HepG2 (cell line): Measurements from ENCODE around the gene CTSW. TPM values are rescaled to one million over a fixed set of nuclear protein-coding genes. Genes with fewer than 3 reads are reported as not detected.

Source experiments
- DRAP1 ChIP-seq: IDR thresholded peaks from 2 replicates; pipeline ENCODE4 v1.6.1; 2016; ENCODE audit warnings: missing genetic modification reagents, missing compliant biosample characterization
- KDM2A ChIP-seq: sonication (generic); formaldehyde crosslinking; IDR thresholded peaks from 2 replicates; pipeline ENCODE4 v1.4.0; 2020; ENCODE audit warnings: low read depth, missing genetic modification reagents, borderline replicate concordance
- MEIS2 ChIP-seq: sonication (generic); formaldehyde crosslinking; IDR thresholded peaks from 2 replicates; pipeline ENCODE4 v1.9.0; 2021; ENCODE audit warnings: mild to moderate bottlenecking, missing genetic modification reagents
- NR1H2 ChIP-seq: sonication (generic); formaldehyde crosslinking; IDR thresholded peaks from 2 replicates; pipeline ENCODE4 v1.8.1; 2022; ENCODE audit warnings: low read depth, missing genetic modification reagents, borderline replicate concordance
- RBM39 ChIP-seq: fragments of 200-400 bp; formaldehyde crosslinking; IDR thresholded peaks from one replicate; pipeline ENCODE4 v1.6.1; 2018; ENCODE audit warnings: antibody characterized with exemption, mild to moderate bottlenecking, low read depth, low read length; ENCODE audit not compliant: poor library complexity, severe bottlenecking
- ZBTB26 ChIP-seq: IDR thresholded peaks from 2 replicates; pipeline ENCODE4 v1.6.1; 2016; ENCODE audit warnings: missing compliant biosample characterization, missing genetic modification reagents, borderline replicate concordance
- ZNF280D ChIP-seq: sonication (generic); formaldehyde crosslinking; IDR thresholded peaks from 2 replicates; pipeline ENCODE4 v1.5.1; 2020; ENCODE audit warnings: mild to moderate bottlenecking, missing genetic modification reagents
- ZNF646 ChIP-seq: sonication (generic); formaldehyde crosslinking; IDR thresholded peaks from 2 replicates; pipeline ENCODE4 v1.9.0; 2021; ENCODE audit warnings: mild to moderate bottlenecking, missing genetic modification reagents
- ZNF670 ChIP-seq: sonication (generic); formaldehyde crosslinking; IDR thresholded peaks from 2 replicates; pipeline ENCODE4 v1.8.0; 2022; ENCODE audit warnings: mild to moderate bottlenecking, missing genetic modification reagents, borderline replicate concordance
- ZNF776 ChIP-seq: sonication (generic); formaldehyde crosslinking; IDR thresholded peaks from 2 replicates; pipeline ENCODE4 v1.4.0; 2020; ENCODE audit warnings: mild to moderate bottlenecking, missing genetic modification reagents
- ZNF800 ChIP-seq: sonication (generic); formaldehyde crosslinking; IDR thresholded peaks from 2 replicates; pipeline ENCODE4 v1.4.0; 2020; ENCODE audit warnings: missing genetic modification reagents
- polyA plus RNA-seq, 8 experiments: library from polyadenylated mRNA; depleted of rRNA in 3 of 8; stranded (reverse) in 7 of 8; unstranded in 1 of 8; fragments of >200 nt; fragmentation: Illumina TruSeq in 4 of 8; extraction: Trizol in 4 of 8; gene quantifications; 2 replicates each; pipeline versions ENCODE4 v1.2.1 to v1.2.3, GENCODE V29; 2011 to 2016; ENCODE audit warnings: low read depth in 4 of 8, missing spikeins in 1 of 8, mixed read lengths in 1 of 8; ENCODE audit not compliant: insufficient read depth in 1 of 8
- total RNA-seq, 5 experiments: library from RNA; depleted of rRNA; stranded (reverse); fragments of >200 nt; fragmentation: Illumina TruSeq; extraction: Trizol; gene quantifications; 2 replicates each; pipeline ENCODE4 v1.2.3, GENCODE V29; 2016; ENCODE audit warnings: low read depth in 1 of 5

Gene CTSW
- total and polyA plus RNA-seq, 2 of the 13 experiments (the other 11 are each of a cell fraction or from before 2014, with no cell fraction given), result 0.09 TPM; not detected in 1

GRCh38 chr11:65860278-65861164, 19.1 kb upstream of the CTSW start, which contains the start of gene MUS81 (continued):
- peak; percentile 77 for TF ChIP-seq ZNF800 (CRISPR knock-in tag)
- peak; percentile 78; the same call in 1 of the 2 replicates for TF ChIP-seq DRAP1 (CRISPR knock-in tag)
- no peak; the same call in 1 of the 2 replicates for TF ChIP-seq ZNF646
- TF ChIP-seq NR1H2, result 0 out of 2 replicates have a peak, but pooled peaks have one; percentile 0
- TF ChIP-seq ZBTB26 (CRISPR knock-in tag), result no peak
- TF ChIP-seq MEIS2 (CRISPR knock-in tag), result peak; percentile 75; the same call in 1 of the 2 replicates
- TF ChIP-seq ZNF776 (CRISPR knock-in tag), result peak; percentile 87; the same call in 1 of the 2 replicates
- peak; percentile 90 for TF ChIP-seq KDM2A (CRISPR knock-in tag)
- peak; percentile 75 for TF ChIP-seq RBM39
- peak; percentile 71; the same call in 1 of the 2 replicates for TF ChIP-seq ZNF670
- no peak for TF ChIP-seq ZNF280D
